K562 (cell line): ENCODE data around the gene ATP5MC3. TPM values are rescaled to one million over a fixed set of nuclear protein-coding genes. Genes with fewer than 3 reads are reported as not detected.

Source experiments
- polyA plus RNA-seq, 8 experiments: library from polyadenylated mRNA; depleted of rRNA in 4 of 8; stranded (reverse) in 5 of 8; unstranded in 3 of 8; fragments of >200 nt; fragmentation: Nextera tagmentation in 2 of 8; fragmentation: Illumina TruSeq in 1 of 8; extraction: Ambion mirVana in 2 of 8; extraction: Trizol in 1 of 8; gene quantifications; 2 replicates each; pipeline versions ENCODE4 v1.2.1 to v1.2.3, GENCODE V29; 2011 to 2014; ENCODE audit warnings: inconsistent platforms in 1 of 8, missing spikeins in 1 of 8
- total RNA-seq, 7 experiments: library from RNA; depleted of rRNA in 6 of 7; stranded (reverse); fragments of >200 nt in 6 of 7; fragmentation: Illumina TruSeq in 2 of 7; extraction: Trizol in 2 of 7; gene quantifications; 2 replicates each; pipeline versions ENCODE4 v1.2.1 to v1.2.3, GENCODE V29; 2011 to 2021; ENCODE audit warnings: low replicate concordance in 1 of 7
- TF ChIP-seq, protein P1 (sequence below), 2 experiments: fragments of 450-650 bp; formaldehyde crosslinking in 1 of 2; IDR thresholded peaks; 2 replicates each; pipeline versions ENCODE4 v1.4.0 to v1.6.1; 2014 to 2020; ENCODE audit warnings: mild to moderate bottlenecking in 2 of 2, borderline replicate concordance in 1 of 2, low read depth in 1 of 2

The ATP5MC3 gene
- total and polyA plus RNA-seq, 9 of the 15 experiments (the other 6 are each of a cell fraction or from before 2014, with no cell fraction given): 423 to 2,565 (median 1,012) TPM

- TF ChIP-seq, protein P1, sequence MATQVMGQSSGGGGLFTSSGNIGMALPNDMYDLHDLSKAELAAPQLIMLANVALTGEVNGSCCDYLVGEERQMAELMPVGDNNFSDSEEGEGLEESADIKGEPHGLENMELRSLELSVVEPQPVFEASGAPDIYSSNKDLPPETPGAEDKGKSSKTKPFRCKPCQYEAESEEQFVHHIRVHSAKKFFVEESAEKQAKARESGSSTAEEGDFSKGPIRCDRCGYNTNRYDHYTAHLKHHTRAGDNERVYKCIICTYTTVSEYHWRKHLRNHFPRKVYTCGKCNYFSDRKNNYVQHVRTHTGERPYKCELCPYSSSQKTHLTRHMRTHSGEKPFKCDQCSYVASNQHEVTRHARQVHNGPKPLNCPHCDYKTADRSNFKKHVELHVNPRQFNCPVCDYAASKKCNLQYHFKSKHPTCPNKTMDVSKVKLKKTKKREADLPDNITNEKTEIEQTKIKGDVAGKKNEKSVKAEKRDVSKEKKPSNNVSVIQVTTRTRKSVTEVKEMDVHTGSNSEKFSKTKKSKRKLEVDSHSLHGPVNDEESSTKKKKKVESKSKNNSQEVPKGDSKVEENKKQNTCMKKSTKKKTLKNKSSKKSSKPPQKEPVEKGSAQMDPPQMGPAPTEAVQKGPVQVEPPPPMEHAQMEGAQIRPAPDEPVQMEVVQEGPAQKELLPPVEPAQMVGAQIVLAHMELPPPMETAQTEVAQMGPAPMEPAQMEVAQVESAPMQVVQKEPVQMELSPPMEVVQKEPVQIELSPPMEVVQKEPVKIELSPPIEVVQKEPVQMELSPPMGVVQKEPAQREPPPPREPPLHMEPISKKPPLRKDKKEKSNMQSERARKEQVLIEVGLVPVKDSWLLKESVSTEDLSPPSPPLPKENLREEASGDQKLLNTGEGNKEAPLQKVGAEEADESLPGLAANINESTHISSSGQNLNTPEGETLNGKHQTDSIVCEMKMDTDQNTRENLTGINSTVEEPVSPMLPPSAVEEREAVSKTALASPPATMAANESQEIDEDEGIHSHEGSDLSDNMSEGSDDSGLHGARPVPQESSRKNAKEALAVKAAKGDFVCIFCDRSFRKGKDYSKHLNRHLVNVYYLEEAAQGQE (IDR thresholded peaks at IDR 0.05; ENCODE audit: borderline replicate concordance): no peak
- TF ChIP-seq, protein P1 (CRISPR knock-in tag; IDR thresholded peaks at IDR 0.05; ENCODE audit: low read depth): no peak
Measured at GRCh38 chr2:175164235-175164634, 17.3 kb downstream of the ATP5MC3 start (continued).
